IPS DF 19.7 (cell line): ENCODE measurements around the gene CD70.
"Not testable (repeated sequence)": the region's sequence is repeated elsewhere in the genome, so short reads cannot be mapped to it uniquely, and the experiment has no call there.

ENCODE experiments used
- DNase-seq: peaks from one replicate; pipeline ENCODE4 v3.0.0-alpha.2; 2013; ENCODE audit warnings: low read depth, low spot score

Gene CD70

DNA sequence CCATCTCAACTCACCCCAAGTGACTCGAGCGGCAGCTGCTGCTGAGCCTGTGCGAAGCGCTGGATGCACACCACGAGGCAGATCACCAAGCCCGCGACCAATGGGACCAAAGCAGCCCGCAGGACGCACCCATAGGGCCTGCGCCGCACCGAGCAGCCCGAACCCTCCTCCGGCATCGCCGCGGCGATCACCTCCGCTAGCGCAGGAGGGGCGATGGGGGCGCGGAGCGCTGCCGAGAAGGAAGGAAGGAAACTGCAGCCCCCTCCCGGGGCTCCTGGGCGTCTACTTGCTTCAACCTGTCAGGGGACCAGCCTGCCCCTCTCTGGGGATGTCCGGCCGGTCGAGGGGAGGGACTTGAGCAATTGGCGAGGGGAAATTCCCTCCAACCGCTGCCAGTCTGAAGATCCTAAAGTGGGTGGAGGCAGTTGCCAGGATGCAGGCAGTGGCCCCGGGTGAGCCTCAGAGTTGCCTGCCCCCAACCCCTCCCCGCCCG is at the start of gene CD70:
Gene CD70 (minus strand): TSS at position 324 of the 493 bp plus-strand sequence. CDS start 148 bp downstream, at position 176.
- no peak for DNase-seq

DNA sequence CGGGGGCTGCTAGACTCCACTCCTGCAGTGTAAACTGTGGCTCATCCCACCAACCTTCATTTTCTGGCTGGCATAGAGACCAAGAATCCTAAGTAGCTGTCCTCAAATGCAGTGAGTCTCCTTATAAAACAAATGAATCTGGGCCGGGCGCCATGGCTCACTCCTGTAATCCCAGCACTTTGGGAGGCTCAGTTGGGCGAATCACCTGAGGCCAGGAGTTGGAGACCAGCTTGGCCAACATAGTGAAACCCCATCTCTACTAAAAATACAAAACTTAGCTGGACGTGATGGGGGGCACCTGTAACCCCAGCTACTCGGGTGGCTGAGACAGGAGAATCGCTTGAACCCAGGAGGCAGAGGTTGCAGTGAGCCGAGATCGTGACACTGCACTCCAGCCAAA is 49.4 kb upstream of the CD70 start:
- DNase-seq: not testable (repeated sequence)

GRCh38 chr19:6639439-6639838 is 48.5 kb upstream of the CD70 start:
- DNase-seq: no peak

DNA sequence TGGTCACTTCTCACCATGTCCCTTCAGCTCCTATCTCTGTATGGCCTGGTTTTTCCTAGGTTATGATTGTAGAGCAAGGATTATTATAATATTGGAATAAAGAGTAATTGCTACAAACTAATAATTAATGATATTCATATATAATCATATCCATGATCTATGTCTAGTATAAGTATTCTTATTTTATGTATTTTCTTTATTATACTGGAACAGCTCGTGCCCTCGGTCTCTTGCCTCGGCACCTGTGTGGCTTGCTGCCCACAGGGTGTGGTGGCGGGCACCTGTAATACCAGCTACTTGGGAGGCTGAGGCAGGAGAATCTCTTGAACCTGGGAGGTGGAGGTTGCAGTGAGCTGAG is 42.5 kb upstream of the CD70 start:
- not testable (repeated sequence) for DNase-seq

DNA sequence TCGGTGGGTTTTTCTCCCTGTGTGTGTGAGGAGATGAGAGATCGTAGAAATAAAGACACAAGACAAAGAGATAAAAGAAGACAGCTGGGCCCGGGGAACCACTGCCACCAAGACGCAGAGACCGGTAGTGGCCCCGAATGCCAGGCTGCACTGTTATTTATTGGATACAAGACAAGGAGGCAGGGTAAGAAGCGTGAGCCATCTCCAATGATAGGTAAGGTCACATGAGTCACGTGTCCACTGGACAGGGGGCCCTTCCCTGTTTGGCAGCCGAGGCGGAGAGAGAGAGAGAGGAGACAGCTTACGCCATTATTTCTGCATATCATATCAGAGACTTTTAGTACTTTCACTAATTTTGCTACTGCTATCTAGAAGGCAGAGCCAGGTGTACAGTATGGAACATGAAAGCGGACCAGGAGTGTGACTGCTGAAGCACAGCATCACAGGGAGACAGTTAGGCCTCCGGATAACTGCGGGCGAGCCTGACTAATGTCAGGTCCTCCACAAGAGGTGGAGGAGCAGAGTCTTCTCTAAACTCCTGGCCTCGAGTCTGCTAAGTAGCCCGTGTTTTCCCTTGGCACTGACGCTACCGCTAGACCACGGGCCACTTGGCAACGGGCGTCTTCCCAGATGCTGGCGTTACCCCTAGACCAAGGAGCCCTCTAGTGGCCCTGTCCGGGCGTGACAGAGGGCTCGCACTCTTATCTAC is 42.0 kb upstream of the CD70 start:
- peak; percentile 33 for DNase-seq

DNA sequence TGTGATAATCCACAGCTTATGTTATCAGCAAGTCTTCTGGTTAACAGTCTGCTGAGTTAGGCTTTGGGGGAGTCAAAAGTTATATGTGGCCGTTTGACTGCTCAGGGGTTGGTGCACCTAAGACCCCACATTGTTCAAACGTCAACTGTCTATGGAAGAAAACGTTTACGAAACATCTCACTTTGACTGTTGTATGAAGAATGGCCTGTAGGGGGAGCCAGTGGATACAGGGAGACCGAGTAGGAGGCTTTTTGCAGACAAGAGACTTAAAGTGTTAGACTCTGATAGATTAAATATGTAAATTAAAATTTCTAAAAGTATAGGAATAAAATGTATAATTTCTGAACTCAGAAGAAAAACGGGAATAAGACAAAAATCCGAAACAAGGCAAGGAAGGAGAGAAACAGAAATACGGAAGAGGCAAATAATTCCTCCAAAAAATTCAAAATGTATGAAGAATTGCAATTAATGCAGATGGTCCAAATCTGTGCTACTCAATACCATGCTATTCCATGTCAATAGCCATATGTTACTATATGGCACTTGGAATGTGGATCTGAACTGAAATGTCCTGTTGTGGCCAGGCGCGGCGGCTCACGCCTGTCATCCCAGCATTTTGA is 41.2 kb upstream of the CD70 start:
- DNase-seq: peak; percentile 28

DNA sequence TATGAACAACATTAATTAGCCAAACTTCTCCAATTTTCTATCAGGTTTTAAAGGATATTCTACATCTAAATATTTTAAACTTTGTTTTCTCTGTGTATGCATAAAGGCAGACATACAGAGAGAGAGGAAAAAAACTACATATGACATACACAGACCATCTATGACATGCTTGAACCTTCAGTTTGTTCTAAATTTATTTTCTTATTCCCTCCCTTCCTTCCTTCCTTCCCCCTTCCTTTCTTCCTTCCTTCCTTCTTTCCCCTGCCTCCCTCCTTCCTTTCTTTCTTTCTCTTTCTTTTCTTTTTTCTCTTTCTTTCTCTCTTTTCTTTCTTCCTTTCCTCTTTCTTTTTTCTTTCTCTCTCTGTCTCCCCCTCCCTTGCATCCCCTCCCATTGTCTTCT is 35.8 kb upstream of the CD70 start:
- DNase-seq: no peak

DNA sequence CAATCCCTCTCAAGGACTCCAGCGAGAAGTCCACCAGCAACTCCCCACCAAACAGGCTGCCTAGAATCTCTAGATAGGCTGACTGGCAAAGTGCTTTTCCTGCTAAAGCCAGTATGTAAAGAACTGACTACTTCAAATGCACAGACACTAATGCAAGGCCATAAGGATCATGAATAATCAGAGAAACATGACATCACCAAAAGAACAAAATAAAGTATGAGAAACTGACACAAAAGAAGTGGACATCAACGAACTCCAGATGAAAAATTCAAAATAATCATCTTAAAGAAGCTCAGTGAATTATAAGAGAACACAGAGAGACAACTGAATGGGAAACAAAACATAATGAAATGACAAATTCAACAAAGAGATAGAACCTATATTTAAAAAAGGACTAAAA is 26.4 kb upstream of the CD70 start:
- DNase-seq: no peak

DNA sequence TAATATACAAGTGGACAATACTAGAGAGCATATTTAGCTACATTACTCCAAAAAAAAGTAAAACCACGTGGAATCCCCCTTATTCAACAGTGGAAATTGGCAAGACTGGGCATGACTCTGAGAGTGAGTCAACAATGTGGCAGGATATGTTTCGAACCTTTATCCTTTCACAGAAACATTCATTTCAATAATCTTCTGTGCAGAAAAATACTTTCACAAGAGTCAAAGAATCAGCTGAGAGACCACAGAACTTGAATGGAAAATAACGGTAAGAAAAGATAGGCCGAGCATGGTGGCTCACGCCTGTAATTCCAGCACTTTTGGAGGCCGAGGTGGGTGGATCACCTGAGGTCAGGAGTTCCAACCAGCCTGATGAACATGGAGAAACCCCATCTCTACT is 25.1 kb upstream of the CD70 start:
- DNase-seq: no peak

DNA sequence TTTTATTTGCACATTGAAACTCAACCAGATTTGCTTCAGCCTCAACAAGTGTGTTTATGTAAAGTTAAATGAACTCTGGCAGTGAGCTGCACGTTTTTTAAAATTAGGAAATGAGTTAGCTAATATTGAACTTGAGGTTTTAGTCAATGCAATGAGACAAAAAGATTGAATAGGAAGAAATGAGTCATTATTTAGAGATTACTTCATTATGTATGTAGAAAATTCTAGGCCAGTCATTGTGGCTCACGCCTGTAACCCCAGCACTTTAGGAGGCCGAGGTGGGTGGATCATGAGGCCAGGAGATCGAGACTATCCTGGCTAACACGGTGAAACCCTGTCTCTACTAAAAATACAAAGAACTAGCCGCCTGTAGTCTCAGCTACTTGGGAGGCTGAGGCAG is 22.8 kb upstream of the CD70 start:
- DNase-seq: no peak

DNA sequence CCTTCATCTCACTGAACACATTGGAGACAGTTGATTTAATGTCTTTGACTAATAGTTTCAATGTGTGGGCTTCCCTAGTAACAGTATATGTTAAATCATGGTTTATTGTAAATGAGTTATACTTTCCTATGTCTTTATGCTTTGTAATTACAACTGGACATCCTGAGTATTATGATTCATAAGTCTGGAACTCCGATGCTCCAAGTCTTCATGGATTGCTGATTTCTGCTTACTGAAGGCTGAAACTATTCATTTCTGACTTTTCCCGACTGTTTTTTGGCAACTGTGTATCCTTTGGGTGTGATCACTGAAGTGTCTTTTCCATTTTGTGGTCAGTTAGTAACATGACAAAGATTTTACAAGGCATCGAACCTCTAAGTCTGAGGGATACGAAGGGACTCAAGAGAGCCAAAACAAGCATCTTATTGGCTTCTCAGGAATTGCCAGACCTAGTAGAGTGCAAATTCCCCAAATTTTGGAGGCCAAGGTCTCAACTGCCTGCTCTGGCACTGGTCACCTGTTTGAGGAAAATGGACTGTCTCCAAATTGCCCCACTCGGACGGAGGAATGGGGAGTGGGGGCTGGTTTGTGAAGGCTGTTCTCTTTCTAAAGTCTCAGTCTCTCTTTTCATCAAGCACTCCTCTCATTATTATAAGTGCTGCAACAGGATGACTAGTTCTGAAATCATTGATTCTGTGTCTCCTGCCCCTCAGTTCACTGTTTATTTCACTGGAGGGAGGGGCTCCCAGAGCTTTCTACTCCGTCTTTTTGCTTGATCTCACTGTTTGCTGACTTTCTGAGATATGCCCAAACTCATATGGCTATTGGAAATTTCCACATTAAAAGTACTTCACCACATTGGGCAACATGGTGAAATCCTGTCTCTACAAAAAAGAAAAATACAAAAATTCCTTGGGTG is 20.2 kb upstream of the CD70 start:
- no peak for DNase-seq

DNA sequence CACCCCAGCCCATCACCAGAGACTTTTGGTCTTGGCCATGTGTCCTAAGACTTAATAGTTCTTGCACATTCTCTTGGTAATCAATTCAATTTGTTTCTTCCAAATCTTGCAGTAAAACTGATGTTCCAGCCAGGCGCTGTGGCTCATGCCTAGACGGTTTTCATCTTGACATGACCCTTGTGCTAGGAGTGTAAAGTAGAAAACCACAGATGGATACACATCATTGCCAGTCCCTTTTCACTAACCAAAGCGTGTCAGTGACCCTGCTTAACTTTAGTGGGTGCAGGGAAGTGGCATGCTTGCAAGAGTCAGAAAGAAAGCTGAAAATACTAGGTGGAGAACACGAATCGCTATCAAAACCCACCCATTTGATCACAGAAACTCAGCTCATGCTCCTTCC is 18.0 kb upstream of the CD70 start:
- no peak for DNase-seq

GRCh38 chr19:6608146-6608545 is 17.2 kb upstream of the CD70 start:
- DNase-seq: not testable (repeated sequence)

DNA sequence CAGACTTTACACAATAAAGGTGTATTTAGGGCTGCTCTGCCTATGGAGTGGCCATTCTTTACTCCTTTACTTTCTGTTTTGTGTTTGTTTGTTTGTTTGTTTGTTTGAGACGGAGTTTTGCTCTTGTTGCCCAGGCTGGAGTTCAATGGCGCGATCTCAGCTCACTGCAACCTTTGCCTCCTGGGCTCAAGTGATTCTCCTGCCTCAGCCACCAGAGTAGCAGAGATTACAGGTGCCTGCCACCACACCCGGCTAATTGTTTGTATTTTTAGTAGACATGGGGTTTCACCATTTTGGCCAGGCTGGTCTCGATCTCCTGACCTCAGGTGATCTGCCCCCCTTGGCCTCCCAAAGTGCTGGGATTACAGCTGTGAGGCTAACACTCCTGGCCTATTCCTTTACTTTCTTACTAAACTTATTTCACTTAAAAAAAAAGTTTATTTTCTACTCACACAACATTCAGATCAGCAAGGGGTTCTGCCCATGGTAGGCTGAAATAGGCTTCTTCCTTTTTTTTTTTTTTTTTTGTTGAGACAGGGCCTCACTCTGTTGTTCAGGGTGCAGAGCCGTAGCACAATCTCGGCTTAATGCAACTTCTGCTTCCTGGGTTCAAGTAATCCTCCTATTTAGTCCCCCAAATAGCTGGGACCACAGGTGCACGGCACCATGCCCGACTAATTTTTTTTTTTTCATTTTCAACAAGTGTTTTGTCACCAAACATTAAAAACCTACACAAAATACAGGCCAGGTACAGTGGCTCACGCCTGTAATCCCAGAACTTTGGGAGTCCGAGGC is 15.5 kb upstream of the CD70 start:
- not testable (repeated sequence) for DNase-seq

- DNase-seq: no peak
These were observed 14.0 kb upstream of the CD70 start for GRCh38 chr19:6604906-6605305.

DNA sequence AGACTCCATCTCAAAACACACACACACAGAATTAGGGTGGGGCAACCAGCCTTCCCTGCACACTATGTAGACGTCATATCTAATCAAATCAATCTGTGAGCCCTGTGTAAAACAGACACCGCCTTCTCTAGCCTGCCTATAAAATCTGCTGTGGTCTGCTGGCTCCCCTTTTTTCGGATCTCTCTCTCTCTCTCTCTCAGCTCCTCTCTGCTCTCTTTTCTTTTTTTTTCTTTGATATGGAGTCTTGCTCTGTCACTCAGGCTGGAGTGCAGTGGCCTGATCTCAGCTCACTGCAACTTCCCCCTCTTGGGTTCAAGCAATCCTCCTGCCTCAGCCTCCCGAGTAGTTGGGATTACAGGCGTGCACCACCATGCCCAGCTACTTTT is 11.8 kb upstream of the CD70 start:
- DNase-seq: no peak

- not testable (repeated sequence) for DNase-seq
These were observed 10.6 kb upstream of the CD70 start for GRCh38 chr19:6601537-6602052.

DNA sequence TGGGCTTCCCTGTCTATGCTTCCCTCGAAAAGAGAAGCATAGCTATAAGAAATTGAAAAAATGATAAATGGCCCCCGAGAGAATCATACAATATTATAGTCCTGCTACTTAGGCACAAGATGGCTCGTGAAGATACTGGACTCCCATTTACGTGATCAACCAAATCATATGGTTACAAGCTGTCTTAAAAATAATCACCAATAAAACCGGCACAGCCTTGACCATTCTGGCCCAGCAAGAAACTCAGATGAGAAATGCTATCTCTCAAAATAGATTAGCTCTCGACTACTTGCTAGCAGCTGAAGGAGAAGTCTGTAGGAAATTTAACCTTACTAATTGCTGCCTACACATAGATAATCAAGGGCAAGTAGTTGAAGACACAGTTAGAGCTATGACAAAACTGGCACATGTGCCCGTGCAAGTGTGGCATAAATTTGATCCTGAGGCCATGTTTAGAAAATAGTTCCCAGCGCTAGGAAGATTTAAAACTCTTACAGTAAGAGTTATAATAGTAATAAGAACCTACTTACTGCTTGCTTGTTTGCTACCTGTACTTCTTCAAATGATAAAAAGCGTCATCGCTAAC is 10.1 kb upstream of the CD70 start:
- not testable (repeated sequence) for DNase-seq

DNA sequence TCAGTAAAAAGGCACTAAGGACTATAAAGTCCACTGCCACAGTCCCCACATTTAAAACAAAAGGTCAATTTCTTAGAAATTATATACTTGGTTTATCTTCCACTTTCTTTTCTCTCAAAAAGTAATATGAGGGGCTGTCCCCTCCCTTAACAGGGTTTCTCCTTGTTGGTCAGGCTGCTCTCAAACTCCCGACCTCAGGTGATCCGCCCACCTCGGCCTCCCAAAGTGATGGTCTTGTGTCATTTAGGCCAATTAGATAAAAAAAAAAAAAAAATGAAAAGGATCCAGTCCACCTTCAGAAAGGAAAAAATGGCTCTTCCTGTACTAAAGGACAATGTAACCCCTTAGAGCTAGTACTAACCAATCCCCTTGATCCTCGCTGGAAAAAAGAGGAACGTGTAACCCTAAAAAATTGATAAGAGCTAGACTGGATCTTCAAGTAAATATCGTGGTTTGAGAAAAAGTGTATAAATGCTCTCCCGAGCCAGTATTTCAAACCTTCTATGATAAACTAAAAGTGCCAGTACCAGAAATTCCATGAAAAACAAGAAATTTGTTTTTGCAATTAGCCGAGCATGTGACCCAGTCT is 9.0 kb upstream of the CD70 start:
- no peak for DNase-seq

DNA sequence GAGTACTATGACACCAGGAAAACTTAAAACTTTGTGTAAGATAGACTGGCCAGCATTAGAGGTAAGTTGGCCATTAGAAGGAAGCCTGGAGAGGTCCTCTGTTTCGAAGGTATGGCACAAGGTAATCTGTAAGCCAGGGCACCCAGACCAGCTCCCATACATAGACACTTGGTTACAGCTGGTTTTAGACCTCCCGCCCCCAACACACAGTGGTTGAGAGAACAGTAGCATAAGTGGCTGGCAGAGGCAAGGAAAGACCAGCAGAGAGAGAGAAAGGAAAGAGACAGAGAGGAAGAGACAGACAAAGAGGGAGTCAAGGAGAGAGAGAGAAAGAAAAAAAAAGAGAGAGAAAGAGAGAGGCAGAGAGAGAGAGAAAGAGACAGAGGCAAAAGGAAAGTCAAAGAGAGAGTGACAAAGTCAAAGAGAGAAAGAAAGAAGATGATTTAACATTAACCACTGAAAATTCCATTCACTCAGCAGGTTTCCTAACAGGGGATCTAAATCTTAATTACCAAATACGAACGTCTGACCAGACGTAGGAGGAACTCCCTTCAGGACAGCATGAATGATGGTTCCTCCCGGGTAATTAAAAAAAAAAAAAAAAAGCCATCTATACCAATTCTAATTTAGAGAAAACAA is 7.4 kb upstream of the CD70 start:
- DNase-seq: not testable (repeated sequence)
